IMR-90 (cell line): Measurements from ENCODE around the gene OTUD4. TPM values are rescaled to one million over a fixed set of nuclear protein-coding genes. Genes with fewer than 3 reads are reported as not detected.

Source experiments
- ATAC-seq: fragments of 200-7000 bp; cut with Tn5 transposase; 2 replicates; pipeline ENCODE4 v1.9.1; 2020; ENCODE audit warnings: low read depth, mild to moderate bottlenecking, moderate library complexity
- BruUV-seq: library from RNA; stranded (reverse); fragments of 400-500 nt; replicated peaks from 2 replicates; lab custom pipeline; 2021; lab: Mats Ljungman, UMichigan
- CTCF ChIA-PET: fragments of 300-600 bp; formaldehyde crosslinking; extraction: SDS; loops from one replicate; lab custom pipeline; 2021; ENCODE audit warnings: antibody characterized with exemption; lab: Yijun Ruan, JAX
- POLR2A ChIA-PET: fragments of 300-600 bp; sonication (Branson Sonifier 250); formaldehyde crosslinking; loops from one replicate; lab custom pipeline; 2022; ENCODE audit warnings: antibody characterized with exemption; ENCODE audit not compliant: unreplicated experiment; lab: Charles Lee
- DNase-seq: peaks from one replicate; pipeline ENCODE4 v3.0.0; 2013
- H2AFZ ChIP-seq: replicated peaks from 2 replicates; pipeline ENCODE3; 2013; ENCODE audit warnings: low read length, mild to moderate bottlenecking; ENCODE audit not compliant: poor library complexity
- H2AK5ac ChIP-seq: 2 replicates; pipeline ENCODE4 v1.6.1; 2013; ENCODE audit warnings: low read depth, low read length, inconsistent platforms
- H2AK9ac ChIP-seq: replicated peaks from 2 replicates; pipeline ENCODE3; 2013; ENCODE audit warnings: mild to moderate bottlenecking, low read depth, low read length, moderate library complexity; ENCODE audit not compliant: poor library complexity
- H2BK120ac ChIP-seq: 2 replicates; pipeline ENCODE4 v1.6.1; 2013; ENCODE audit warnings: low read depth, low read length, inconsistent platforms
- H2BK15ac ChIP-seq: 3 replicates; pipeline ENCODE4 v1.6.1; 2013; ENCODE audit warnings: low read depth, low read length, inconsistent platforms
- H2BK20ac ChIP-seq: 2 replicates; pipeline ENCODE4 v1.6.1; 2013; ENCODE audit warnings: low read depth, mild to moderate bottlenecking, inconsistent platforms, low read length, moderate library complexity
- H2BK5ac ChIP-seq: 2 replicates; pipeline ENCODE4 v1.6.1; 2013; ENCODE audit warnings: mild to moderate bottlenecking, low read depth, low read length, inconsistent platforms; ENCODE audit not compliant: poor library complexity, severe bottlenecking
- H3K14ac ChIP-seq: replicated peaks from 2 replicates; pipeline ENCODE4 v1.6.1; 2013; ENCODE audit warnings: low read depth, low read length, inconsistent platforms
- H3K18ac ChIP-seq: 2 replicates; pipeline ENCODE4 v1.6.1; 2013; ENCODE audit warnings: low read depth, low read length, control low read depth
- H3K23ac ChIP-seq: 2 replicates; pipeline ENCODE4 v1.6.1; 2013; ENCODE audit warnings: low read depth, low read length, inconsistent platforms
- H3K27ac ChIP-seq: 2 replicates; pipeline ENCODE4 v1.5.1; 2013; ENCODE audit warnings: mild to moderate bottlenecking, control low read depth, low read length; ENCODE audit not compliant: insufficient read depth
- H3K27me3 ChIP-seq: 2 replicates; pipeline ENCODE4 v1.6.1; 2013; ENCODE audit warnings: low read length; ENCODE audit not compliant: control insufficient read depth, insufficient read depth
- H3K36me3 ChIP-seq: 2 replicates; pipeline ENCODE4 v1.6.1; 2013; ENCODE audit warnings: low read length, mixed read lengths; ENCODE audit not compliant: control insufficient read depth, insufficient read depth
- H3K4ac ChIP-seq: 2 replicates; pipeline ENCODE4 v1.6.1; 2013; ENCODE audit warnings: low read depth, low read length, inconsistent platforms
- H3K4me1 ChIP-seq: 2 replicates; pipeline ENCODE4 v1.6.1; 2013; ENCODE audit warnings: low read length, mixed read lengths; ENCODE audit not compliant: control insufficient read depth, insufficient read depth
- H3K4me2 ChIP-seq: 2 replicates; pipeline ENCODE4 v1.6.1; 2013; ENCODE audit warnings: low read depth, mild to moderate bottlenecking, control low read depth, low read length, moderate library complexity
- H3K4me3 ChIP-seq: 2 replicates; pipeline ENCODE4 v1.5.1; 2013; ENCODE audit warnings: low read depth, mild to moderate bottlenecking, control low read depth, low read length, moderate library complexity; ENCODE audit not compliant: insufficient read depth
- H3K56ac ChIP-seq: 2 replicates; pipeline ENCODE4 v1.6.1; 2013; ENCODE audit warnings: low read length, inconsistent platforms; ENCODE audit not compliant: insufficient read depth; ENCODE audit errors: extremely low read depth
- H3K79me1 ChIP-seq, 2 experiments: 2 replicates each; pipeline ENCODE4 v1.6.1; 2013; ENCODE audit warnings: low read length in 2 of 2, inconsistent platforms in 1 of 2, low read depth in 1 of 2
- H3K9ac ChIP-seq: 2 replicates; pipeline ENCODE4 v1.6.1; 2013; ENCODE audit warnings: low read depth, low read length, control low read depth
- H3K9me1 ChIP-seq: 2 replicates; pipeline ENCODE4 v1.6.1; 2013; ENCODE audit warnings: low read length, inconsistent platforms; ENCODE audit not compliant: insufficient read depth
- H3K9me3 ChIP-seq: 2 replicates; pipeline ENCODE4 v1.6.1; 2013; ENCODE audit warnings: low read length; ENCODE audit not compliant: control insufficient read depth, insufficient read depth
- H4K20me1 ChIP-seq: 2 replicates; pipeline ENCODE4 v1.6.1; 2013; ENCODE audit warnings: low read length, inconsistent platforms; ENCODE audit not compliant: insufficient read depth
- H4K5ac ChIP-seq: 2 replicates; pipeline ENCODE4 v1.6.1; 2013; ENCODE audit warnings: mild to moderate bottlenecking, low read depth, low read length, control low read depth
- H4K8ac ChIP-seq, 2 experiments: 2 replicates each; pipeline ENCODE4 v1.6.1; 2013; ENCODE audit warnings: low read depth in 2 of 2, low read length in 2 of 2, control low read depth in 1 of 2, inconsistent platforms in 1 of 2
- H4K91ac ChIP-seq: 2 replicates; pipeline ENCODE4 v1.6.1; 2013; ENCODE audit warnings: low read depth, low read length, inconsistent platforms; ENCODE audit not compliant: insufficient read depth
- BHLHE40 ChIP-seq: fragments of 150-350 bp; IDR thresholded peaks from 2 replicates; pipeline ENCODE4 v1.6.1; 2016; ENCODE audit warnings: mild to moderate bottlenecking, low read depth, low read length
- CEBPB ChIP-seq: IDR thresholded peaks from 2 replicates; pipeline ENCODE4 v1.6.1; 2012; ENCODE audit warnings: low read depth, low read length, improper control_type of control experiment
- CHD1 ChIP-seq: IDR thresholded peaks from 2 replicates; pipeline ENCODE4 v1.6.1; 2012; ENCODE audit warnings: low read depth, low read length, improper control_type of control experiment
- CTCF ChIP-seq: conservative IDR thresholded peaks from 2 replicates; pipeline ENCODE4 v1.5.1; 2012; ENCODE audit warnings: mild to moderate bottlenecking, low read depth, low read length, improper control_type of control experiment
- ELK1 ChIP-seq: fragments of 150-350 bp; IDR thresholded peaks from 2 replicates; pipeline ENCODE4 v1.6.1; 2016; ENCODE audit warnings: low read depth, mild to moderate bottlenecking, low read length, moderate library complexity, borderline replicate concordance
- FOS ChIP-seq: fragments of 150-350 bp; IDR thresholded peaks from 2 replicates; pipeline ENCODE4 v1.6.1; 2016; ENCODE audit warnings: low read depth, low read length
- MAFK ChIP-seq: IDR thresholded peaks from 2 replicates; pipeline ENCODE4 v1.6.1; 2012; ENCODE audit warnings: low read depth, low read length, improper control_type of control experiment
- MAZ ChIP-seq: IDR thresholded peaks from 2 replicates; pipeline ENCODE4 v1.6.1; 2012; ENCODE audit warnings: low read depth, mild to moderate bottlenecking, low read length, improper control_type of control experiment, moderate library complexity, borderline replicate concordance
- MXI1 ChIP-seq: IDR thresholded peaks from 2 replicates; pipeline ENCODE4 v1.6.1; 2012; ENCODE audit warnings: low read depth, mild to moderate bottlenecking, low read length, moderate library complexity, borderline replicate concordance
- NFE2L2 ChIP-seq: fragments of 150-350 bp; IDR thresholded peaks from 2 replicates; pipeline ENCODE4 v1.6.1; 2016; ENCODE audit warnings: low read depth, mild to moderate bottlenecking, low read length
- POLR2A ChIP-seq: IDR thresholded peaks from 2 replicates; pipeline ENCODE4 v1.6.1; 2012; ENCODE audit warnings: mild to moderate bottlenecking, low read depth, low read length
- RAD21 ChIP-seq: IDR thresholded peaks from 2 replicates; pipeline ENCODE4 v1.6.1; 2012; ENCODE audit warnings: low read length, improper control_type of control experiment
- RCOR1 ChIP-seq: IDR thresholded peaks from 2 replicates; pipeline ENCODE4 v1.6.1; 2012; ENCODE audit warnings: mild to moderate bottlenecking, low read length, improper control_type of control experiment; ENCODE audit not compliant: insufficient replicate concordance
- RFX5 ChIP-seq: IDR thresholded peaks from 2 replicates; pipeline ENCODE4 v1.8.0; 2012; ENCODE audit warnings: low read depth, mild to moderate bottlenecking, low read length, moderate library complexity
- SMC3 ChIP-seq: fragments of 150-350 bp; IDR thresholded peaks from 2 replicates; pipeline ENCODE4 v1.6.1; 2016; ENCODE audit warnings: low read depth, mild to moderate bottlenecking, antibody characterized with exemption, low read length, moderate library complexity
- WGBS, 2 experiments: methylation state at CpG; one replicate each; pipeline versions ENCODE4 v1.1.5 to v1.1.7; 2013; ENCODE audit warnings: missing lambda C conversion rate in 2 of 2; ENCODE audit not compliant: insufficient read length in 1 of 2; ENCODE audit errors: extremely low coverage in 2 of 2; 5-methylcytosine and 5-hydroxymethylcytosine counted together
- dilution Hi-C: fragments of 300-500 bp; cut with HindIII; formaldehyde crosslinking; loops from one replicate; pipeline ENCODE4 v1.14.3; 2018; ENCODE audit warnings: low sequenced_read_pairs; ENCODE audit not compliant: unreplicated experiment
- in situ Hi-C: fragments of 300-500 bp; cut with MboI; formaldehyde crosslinking; loops from 3 replicates; pipeline ENCODE4 v1.14.3; 2019; ENCODE audit warnings: low sequenced_read_pairs, inconsistent platforms, mixed read lengths
- intact Hi-C: fragments of 100-400 bp; cut with micrococcal nuclease; formaldehyde crosslinking; loops from 2 replicates; pipeline ENCODE4 v1.10.0; 2022
- polyA plus RNA-seq, 3 experiments: library from polyadenylated mRNA; depleted of rRNA; stranded (reverse); fragments of >200 nt; gene quantifications; 2 replicates each; pipeline ENCODE4 v1.2.3, GENCODE V29; 2012; ENCODE audit warnings: low replicate concordance in 1 of 3
- total RNA-seq: library from RNA; depleted of rRNA; stranded (reverse); fragments of >200 nt; gene quantifications from 2 replicates; pipeline ENCODE4 v1.2.3, GENCODE V29; 2012
- TF ChIP-seq, protein P1 (sequence below): fragments of 150-350 bp; IDR thresholded peaks from 2 replicates; pipeline ENCODE4 v1.6.1; 2017; ENCODE audit warnings: mild to moderate bottlenecking, antibody characterized with exemption, low read length, low read depth

Gene OTUD4
- total and polyA plus RNA-seq, 2 of the 4 experiments (the other 2 are of a cell fraction), result 11.0 to 12.4 TPM

DNA sequence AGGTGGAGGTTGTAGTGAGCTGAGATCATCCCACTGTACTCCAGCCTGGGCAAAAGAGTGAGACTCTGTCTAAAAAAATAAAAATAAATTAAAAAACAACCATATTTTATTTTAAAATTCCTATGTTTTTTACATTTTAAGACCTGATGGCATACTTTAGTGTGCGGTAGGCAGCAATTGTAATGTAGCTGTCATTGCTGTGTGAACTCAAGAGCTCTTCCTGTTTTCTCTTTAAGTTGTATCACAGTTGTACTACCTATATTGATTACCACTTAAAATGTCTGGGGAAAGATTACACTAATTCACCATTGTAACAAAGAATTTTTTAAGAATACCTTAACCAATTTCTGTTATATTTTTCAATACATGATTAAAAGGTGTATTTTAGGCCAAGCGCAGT, 55.0 kb downstream of the OTUD4 start:
- no peak overlapping the region for H3K27ac ChIP-seq
- no peak overlapping the region for H4K91ac ChIP-seq
- H2BK120ac ChIP-seq, result no peak overlapping the region
- no peaks in the 10 kb centered on the region for H3K9me1 ChIP-seq
- no peak overlapping the region for H2BK20ac ChIP-seq
- dilution Hi-C loops, result no loop called here
- no peak overlapping the region for H3K4me3 ChIP-seq
- no peaks in the 10 kb centered on the region for H3K27me3 ChIP-seq
- H3K4me1 ChIP-seq, result no peaks in the 10 kb centered on the region
- ATAC-seq, result no peak
- H3K4me2 ChIP-seq, result no peak overlapping the region
- H3K79me1 ChIP-seq, result peaks cover 0 to 4% of the 10 kb centered on the region in 2 experiments; a peak in 2 of 4 replicates
- no peak for DNase-seq
- H2BK15ac ChIP-seq, result no peak overlapping the region
- no peak overlapping the region for H3K23ac ChIP-seq
- H4K8ac ChIP-seq, result no peak overlapping the region
- no peak for TF ChIP-seq SMC3
- no peak for TF ChIP-seq CEBPB
- TF ChIP-seq MXI1, result no peak
- no peak for TF ChIP-seq RFX5
- TF ChIP-seq ELK1, result no peak
- TF ChIP-seq RAD21, result no peak
- no peak for TF ChIP-seq MAZ
- TF ChIP-seq FOS, result no peak
- no peak for TF ChIP-seq CTCF
- no peak for TF ChIP-seq POLR2A
- TF ChIP-seq BHLHE40, result no peak
- TF ChIP-seq RCOR1, result no peak
- TF ChIP-seq, protein P1, sequence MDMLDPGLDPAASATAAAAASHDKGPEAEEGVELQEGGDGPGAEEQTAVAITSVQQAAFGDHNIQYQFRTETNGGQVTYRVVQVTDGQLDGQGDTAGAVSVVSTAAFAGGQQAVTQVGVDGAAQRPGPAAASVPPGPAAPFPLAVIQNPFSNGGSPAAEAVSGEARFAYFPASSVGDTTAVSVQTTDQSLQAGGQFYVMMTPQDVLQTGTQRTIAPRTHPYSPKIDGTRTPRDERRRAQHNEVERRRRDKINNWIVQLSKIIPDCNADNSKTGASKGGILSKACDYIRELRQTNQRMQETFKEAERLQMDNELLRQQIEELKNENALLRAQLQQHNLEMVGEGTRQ, result no peak
- TF ChIP-seq MAFK, result no peak
- no peak for TF ChIP-seq CHD1
- TF ChIP-seq NFE2L2, result no peak
- H2AFZ ChIP-seq, result no peak overlapping the region
- H2AK9ac ChIP-seq, result no peak overlapping the region
- H3K18ac ChIP-seq, result no peak overlapping the region
- no peaks in the 10 kb centered on the region for H3K9me3 ChIP-seq
- no TSS peak for BruUV-seq
- no peak overlapping the region for H2AK5ac ChIP-seq
- ChIA-PET CTCF (no interaction called here), POLR2A (interaction anchor here (0.5 kb wide), 1 partner anchor 996 kb away, joined by 3 read pairs; no protein-coding TSS in a partner anchor)
- H3K36me3 ChIP-seq, result peaks cover 29% of the 10 kb centered on the region
- H2BK5ac ChIP-seq, result no peak overlapping the region
- intact Hi-C loops, result no loop called here
- H3K14ac ChIP-seq, result no peak overlapping the region
- WGBS, 2 experiments, result no CpG with 5 or more reads among the region's 2 CpGs
- in situ Hi-C loops, result no loop called here
- H3K4ac ChIP-seq, result no peak overlapping the region
- no peak overlapping the region for H3K9ac ChIP-seq
- H3K56ac ChIP-seq, result no peak overlapping the region
- no peak overlapping the region for H4K5ac ChIP-seq
- H4K20me1 ChIP-seq, result no peaks in the 10 kb centered on the region
